ENCODE measurements around the gene SHFL.

SHFL gene

DNA sequence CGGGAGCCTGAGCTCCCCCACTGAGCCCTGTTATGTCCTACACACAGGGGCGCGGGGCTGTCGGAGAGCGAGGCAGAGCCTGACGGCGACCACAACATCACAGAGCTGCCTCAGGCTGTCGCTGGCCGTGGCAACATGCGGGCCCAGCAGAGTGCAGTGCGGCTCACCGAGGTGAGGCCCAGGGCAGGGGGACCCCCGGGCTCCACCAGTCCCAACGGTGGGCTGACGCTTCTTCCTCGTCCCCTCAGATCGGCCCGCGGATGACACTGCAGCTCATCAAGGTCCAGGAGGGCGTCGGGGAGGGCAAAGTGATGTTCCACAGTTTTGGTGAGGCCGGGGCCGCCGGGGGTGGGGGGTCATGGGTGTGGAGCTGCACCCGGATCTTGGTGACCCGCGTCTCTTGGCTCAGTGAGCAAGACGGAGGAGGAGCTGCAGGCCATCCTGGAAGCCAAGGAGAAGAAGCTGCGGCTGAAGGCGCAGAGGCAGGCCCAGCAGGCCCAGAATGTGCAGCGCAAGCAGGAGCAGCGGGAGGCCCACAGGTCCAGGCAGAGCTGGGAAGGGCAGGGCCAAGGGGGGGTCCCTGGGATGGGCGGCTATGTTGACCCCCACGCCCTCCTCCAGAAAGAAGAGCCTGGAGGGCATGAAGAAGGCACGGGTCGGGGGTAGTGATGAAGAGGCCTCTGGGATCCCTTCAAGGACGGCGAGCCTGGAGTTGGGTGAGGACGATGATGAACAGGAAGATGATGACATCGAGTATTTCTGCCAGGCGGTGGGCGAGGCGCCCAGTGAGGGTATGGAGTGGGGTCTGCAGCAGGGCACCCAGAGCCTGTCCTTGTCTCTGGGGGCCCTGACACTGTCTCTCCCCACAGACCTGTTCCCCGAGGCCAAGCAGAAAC, 24.2 kb downstream of the SHFL start:
- TF ChIP-seq GLIS3 (CRISPR knock-in tag; IDR thresholded peaks at IDR 0.05) (no peak), TCF4 (CRISPR knock-in tag; IDR thresholded peaks at IDR 0.05; ENCODE audit: borderline replicate concordance) (no peak), PPARA (CRISPR knock-in tag; IDR thresholded peaks at IDR 0.05; ENCODE audit: borderline replicate concordance) (no peak), ZNF70 (CRISPR knock-in tag; IDR thresholded peaks at IDR 0.05) (no peak), PATZ1 (CRISPR knock-in tag; IDR thresholded peaks at IDR 0.05; ENCODE audit: borderline replicate concordance) (no peak), ESRRG (CRISPR knock-in tag; IDR thresholded peaks at IDR 0.05) (no peak), OSR1 (CRISPR knock-in tag; IDR thresholded peaks at IDR 0.05) (no peak), SNAI2 (CRISPR knock-in tag; IDR thresholded peaks at IDR 0.05) (no peak), POU6F1 (CRISPR knock-in tag; IDR thresholded peaks at IDR 0.05; ENCODE audit: borderline replicate concordance, low read depth) (no peak), CSDC2 (CRISPR knock-in tag; IDR thresholded peaks at IDR 0.05) (no peak)
- TF ChIP-seq, protein P1, sequence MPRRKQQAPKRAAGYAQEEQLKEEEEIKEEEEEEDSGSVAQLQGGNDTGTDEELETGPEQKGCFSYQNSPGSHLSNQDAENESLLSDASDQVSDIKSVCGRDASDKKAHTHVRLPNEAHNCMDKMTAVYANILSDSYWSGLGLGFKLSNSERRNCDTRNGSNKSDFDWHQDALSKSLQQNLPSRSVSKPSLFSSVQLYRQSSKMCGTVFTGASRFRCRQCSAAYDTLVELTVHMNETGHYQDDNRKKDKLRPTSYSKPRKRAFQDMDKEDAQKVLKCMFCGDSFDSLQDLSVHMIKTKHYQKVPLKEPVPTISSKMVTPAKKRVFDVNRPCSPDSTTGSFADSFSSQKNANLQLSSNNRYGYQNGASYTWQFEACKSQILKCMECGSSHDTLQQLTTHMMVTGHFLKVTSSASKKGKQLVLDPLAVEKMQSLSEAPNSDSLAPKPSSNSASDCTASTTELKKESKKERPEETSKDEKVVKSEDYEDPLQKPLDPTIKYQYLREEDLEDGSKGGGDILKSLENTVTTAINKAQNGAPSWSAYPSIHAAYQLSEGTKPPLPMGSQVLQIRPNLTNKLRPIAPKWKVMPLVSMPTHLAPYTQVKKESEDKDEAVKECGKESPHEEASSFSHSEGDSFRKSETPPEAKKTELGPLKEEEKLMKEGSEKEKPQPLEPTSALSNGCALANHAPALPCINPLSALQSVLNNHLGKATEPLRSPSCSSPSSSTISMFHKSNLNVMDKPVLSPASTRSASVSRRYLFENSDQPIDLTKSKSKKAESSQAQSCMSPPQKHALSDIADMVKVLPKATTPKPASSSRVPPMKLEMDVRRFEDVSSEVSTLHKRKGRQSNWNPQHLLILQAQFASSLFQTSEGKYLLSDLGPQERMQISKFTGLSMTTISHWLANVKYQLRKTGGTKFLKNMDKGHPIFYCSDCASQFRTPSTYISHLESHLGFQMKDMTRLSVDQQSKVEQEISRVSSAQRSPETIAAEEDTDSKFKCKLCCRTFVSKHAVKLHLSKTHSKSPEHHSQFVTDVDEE (CRISPR knock-in tag; IDR thresholded peaks at IDR 0.05), result no peak
- no peak for ATAC-seq

GRCh38 chr19:10110972-10111317, 24.8 kb downstream of the SHFL start:
- ATAC-seq, result no peak
- TF ChIP-seq, protein P1 (CRISPR knock-in tag; IDR thresholded peaks at IDR 0.05), result no peak
- TF ChIP-seq ZNF8 (CRISPR knock-in tag; IDR thresholded peaks at IDR 0.05) (no peak), PATZ1 (CRISPR knock-in tag; IDR thresholded peaks at IDR 0.05; ENCODE audit: borderline replicate concordance) (no peak), TCF4 (CRISPR knock-in tag; IDR thresholded peaks at IDR 0.05; ENCODE audit: borderline replicate concordance) (no peak)

- TF ChIP-seq TCF4 (CRISPR knock-in tag; IDR thresholded peaks at IDR 0.05; ENCODE audit: borderline replicate concordance), result no peak
- TF ChIP-seq ZFP3 (CRISPR knock-in tag; IDR thresholded peaks at IDR 0.05), result no peak
- ATAC-seq, result no peak
Observed at GRCh38 chr19:10111405-10111811, 25.3 kb downstream of the SHFL start, which contains the start of gene P2RY11. Gene P2RY11, plus strand, starts transcription at chr19:10111693. Its CDS starts 29 bp downstream, at chr19:10111722.
